ENCODE data around the gene MUCL3.

DNA sequence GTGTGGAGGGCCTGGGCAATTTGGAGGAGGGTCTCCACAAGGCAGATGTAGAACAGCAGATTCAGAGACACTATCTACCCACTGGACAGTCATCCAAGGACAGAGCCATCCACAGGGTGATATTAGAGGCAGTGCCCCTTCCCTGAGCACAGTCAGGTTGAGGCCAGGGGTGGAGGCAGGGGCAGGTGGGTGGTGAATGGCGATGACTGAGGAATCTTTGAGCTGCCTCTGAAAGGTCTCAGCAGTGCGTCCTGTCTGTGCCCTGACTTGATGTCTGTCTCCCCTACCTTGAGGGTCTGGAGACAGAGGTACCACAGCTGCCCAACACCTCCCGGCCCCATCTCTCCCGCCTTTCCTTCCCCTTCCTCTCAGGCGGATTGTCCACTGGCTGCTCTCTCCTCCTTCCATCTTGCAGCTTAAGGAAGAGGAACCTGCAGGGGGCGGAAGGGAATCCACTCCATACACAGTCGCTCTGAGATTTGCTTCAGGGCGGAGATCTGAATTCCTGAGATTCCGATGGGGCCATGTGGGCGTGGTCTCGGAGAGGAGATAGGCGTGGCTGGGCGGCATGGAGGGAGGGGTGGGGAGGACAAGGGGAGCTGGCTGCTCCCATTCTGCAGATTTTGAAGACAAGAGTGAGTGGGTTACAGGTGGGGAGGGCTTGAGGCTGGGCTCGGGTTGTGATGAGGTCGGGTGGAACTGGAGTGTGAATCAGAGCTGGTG, 1.7 kb downstream of the MUCL3 start:
- TF ChIP-seq, protein P1, sequence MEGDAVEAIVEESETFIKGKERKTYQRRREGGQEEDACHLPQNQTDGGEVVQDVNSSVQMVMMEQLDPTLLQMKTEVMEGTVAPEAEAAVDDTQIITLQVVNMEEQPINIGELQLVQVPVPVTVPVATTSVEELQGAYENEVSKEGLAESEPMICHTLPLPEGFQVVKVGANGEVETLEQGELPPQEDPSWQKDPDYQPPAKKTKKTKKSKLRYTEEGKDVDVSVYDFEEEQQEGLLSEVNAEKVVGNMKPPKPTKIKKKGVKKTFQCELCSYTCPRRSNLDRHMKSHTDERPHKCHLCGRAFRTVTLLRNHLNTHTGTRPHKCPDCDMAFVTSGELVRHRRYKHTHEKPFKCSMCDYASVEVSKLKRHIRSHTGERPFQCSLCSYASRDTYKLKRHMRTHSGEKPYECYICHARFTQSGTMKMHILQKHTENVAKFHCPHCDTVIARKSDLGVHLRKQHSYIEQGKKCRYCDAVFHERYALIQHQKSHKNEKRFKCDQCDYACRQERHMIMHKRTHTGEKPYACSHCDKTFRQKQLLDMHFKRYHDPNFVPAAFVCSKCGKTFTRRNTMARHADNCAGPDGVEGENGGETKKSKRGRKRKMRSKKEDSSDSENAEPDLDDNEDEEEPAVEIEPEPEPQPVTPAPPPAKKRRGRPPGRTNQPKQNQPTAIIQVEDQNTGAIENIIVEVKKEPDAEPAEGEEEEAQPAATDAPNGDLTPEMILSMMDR (conservative IDR thresholded peaks at IDR 0.05) = peak; percentile 68
- TF ChIP-seq ZFX (IDR thresholded peaks at IDR 0.05) = no peak

All from C4-2B (cell line).